Chondrocyte (in vitro differentiated cells): ENCODE data around the gene PKD1. TPM values are rescaled to one million over a fixed set of nuclear protein-coding genes. Genes with fewer than 3 reads are reported as not detected.
A peak's percentile ranks its signal among the peaks of the same experiment; 100 is the strongest.

Experiments
- DNase-seq: peaks from one replicate; pipeline ENCODE4 v3.0.0; 2021; ENCODE audit warnings: mixed read lengths, low spot score
- H3K27ac Mint-ChIP-seq: one replicate; pipeline ENCODE4 v1.8.0; 2021; ENCODE audit warnings: mild to moderate bottlenecking, moderate library complexity, mixed read lengths; ENCODE audit not compliant: unreplicated experiment
- H3K27me3 Mint-ChIP-seq: 2 replicates; pipeline ENCODE4 v1.8.0; 2021; ENCODE audit warnings: low read depth, mixed read lengths
- H3K36me3 Mint-ChIP-seq: 2 replicates; pipeline ENCODE4 v1.8.0; 2021; ENCODE audit warnings: low read depth, mixed read lengths
- H3K4me1 Mint-ChIP-seq: 2 replicates; pipeline ENCODE4 v1.8.0; 2021; ENCODE audit warnings: low read depth, mild to moderate bottlenecking, mixed read lengths
- H3K4me3 Mint-ChIP-seq: one replicate; pipeline ENCODE4 v1.8.0; 2021; ENCODE audit warnings: mild to moderate bottlenecking, moderate library complexity, mixed read lengths; ENCODE audit not compliant: unreplicated experiment
- H3K9me3 Mint-ChIP-seq: 2 replicates; pipeline ENCODE4 v1.8.0; 2021; ENCODE audit warnings: low read depth, mixed read lengths
- CTCF ChIP-seq: fragments of 200-600 bp; sonication (generic); IDR thresholded peaks from 2 replicates; pipeline ENCODE4 v1.5.0; 2021; ENCODE audit warnings: antibody characterized with exemption, mild to moderate bottlenecking, moderate library complexity
- total RNA-seq: library from RNA; stranded (reverse); gene quantifications from 3 replicates; pipeline ENCODE4 v1.2.1, GENCODE V29; 2021

PKD1 gene
- total RNA-seq, 1 donor from 2014 or later, result 230 TPM

- Mint-ChIP-seq H3K27me3 (no peaks in the 10 kb centered on the region), H3K4me1 (peaks cover 59% of the 10 kb centered on the region), H3K36me3 (peaks cover 3% of the 10 kb centered on the region), H3K27ac (no peak overlapping the region), H3K4me3 (peak overlapping the region; percentile 28), H3K9me3 (no peaks in the 10 kb centered on the region)
- no peak for DNase-seq
- TF ChIP-seq CTCF, result no peak
Measured at GRCh38 chr16:2149630-2150417, 14.1 kb upstream of the PKD1 start.

- peak overlapping the region; percentile 44 for H3K4me3 Mint-ChIP-seq
- H3K36me3 Mint-ChIP-seq, result peaks cover 3% of the 10 kb centered on the region
- no peak overlapping the region for H3K27ac Mint-ChIP-seq
- H3K4me1 Mint-ChIP-seq, result peaks cover 51% of the 10 kb centered on the region
- DNase-seq, result no peak
- TF ChIP-seq CTCF, result peak; percentile 32
- no peaks in the 10 kb centered on the region for H3K9me3 Mint-ChIP-seq
- H3K27me3 Mint-ChIP-seq, result no peaks in the 10 kb centered on the region
Measured at GRCh38 chr16:2148714-2149629, 13.3 kb upstream of the PKD1 start.

- no peak within 1 kb of the TSS for H3K27ac Mint-ChIP-seq
- peaks cover 42% of the 10 kb centered on the region for H3K4me1 Mint-ChIP-seq
- no peak for TF ChIP-seq CTCF
- H3K27me3 Mint-ChIP-seq, result no peaks in the 10 kb centered on the region
- H3K4me3 Mint-ChIP-seq, result peak within 1 kb of the TSS; percentile 44
- H3K36me3 Mint-ChIP-seq, result no peaks in the 10 kb centered on the region
- DNase-seq, result peak; percentile 94
- no peaks in the 10 kb centered on the region for H3K9me3 Mint-ChIP-seq
Measured at GRCh38 chr16:2147981-2148671, 12.4 kb upstream of the PKD1 start, which contains the start of gene RAB26. Gene RAB26 (plus strand): TSS chr16:2148625. CDS start chr16:2148784, 159 bp downstream.

- no peak overlapping the region for H3K27ac Mint-ChIP-seq
- DNase-seq, result no peak
- peaks cover 35% of the 10 kb centered on the region for H3K4me1 Mint-ChIP-seq
- H3K9me3 Mint-ChIP-seq, result no peaks in the 10 kb centered on the region
- no peaks in the 10 kb centered on the region for H3K36me3 Mint-ChIP-seq
- H3K27me3 Mint-ChIP-seq, result no peaks in the 10 kb centered on the region
- TF ChIP-seq CTCF, result no peak
- no peak overlapping the region for H3K4me3 Mint-ChIP-seq
Measured at GRCh38 chr16:2147378-2147777, 11.7 kb upstream of the PKD1 start.

- no peaks in the 10 kb centered on the region for H3K27me3 Mint-ChIP-seq
- no peak for TF ChIP-seq CTCF
- H3K36me3 Mint-ChIP-seq, result no peaks in the 10 kb centered on the region
- H3K9me3 Mint-ChIP-seq, result no peaks in the 10 kb centered on the region
- no peak overlapping the region for H3K27ac Mint-ChIP-seq
- peaks cover 20% of the 10 kb centered on the region for H3K4me1 Mint-ChIP-seq
- no peak overlapping the region for H3K4me3 Mint-ChIP-seq
- DNase-seq, result no peak
Measured at GRCh38 chr16:2145843-2146242, 10.1 kb upstream of the PKD1 start.
